GM18511 (cell line): ENCODE results near the gene USF2.

Source experiments
- ATAC-seq: cut with Tn5 transposase; IDR thresholded peaks from one replicate; pipeline ENCODE4 v1.9.1; 2021; ENCODE audit warnings: mild to moderate bottlenecking, moderate library complexity; ENCODE audit not compliant: unreplicated experiment

USF2 gene

GRCh38 chr19:35296644-35297514, 28.1 kb downstream of the USF2 start:
- no peak for ATAC-seq

- no peak for ATAC-seq
Measured at GRCh38 chr19:35297515-35297848, 28.7 kb downstream of the USF2 start.

DNA sequence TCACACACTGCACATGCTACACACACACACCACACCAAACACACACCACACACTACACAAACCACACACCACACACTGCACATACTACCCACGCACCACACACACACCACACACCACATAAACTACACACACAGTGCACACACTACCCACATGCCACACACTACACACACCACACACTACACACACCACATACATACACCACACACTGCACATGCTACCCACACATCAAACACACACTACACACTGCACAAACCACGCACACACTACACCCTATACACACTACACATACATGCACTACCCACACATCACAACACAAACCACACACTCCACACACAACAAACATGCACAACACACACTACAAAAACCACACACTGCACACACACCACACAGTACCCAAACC, 29.2 kb downstream of the USF2 start:
- no peak for ATAC-seq

DNA sequence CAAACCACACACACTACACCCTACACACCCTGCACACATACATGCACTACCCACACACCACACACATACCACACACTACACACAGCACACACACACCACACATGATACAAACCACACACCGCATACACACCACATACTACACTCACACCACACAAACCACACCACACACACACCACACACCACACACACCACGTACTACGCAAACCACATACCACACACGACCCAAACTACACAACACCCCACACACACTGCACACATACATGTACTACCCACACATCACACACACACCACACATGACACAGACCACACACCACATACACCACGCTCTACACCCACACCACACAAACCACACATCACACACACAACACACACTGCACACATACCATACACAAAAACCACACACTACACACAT, 29.8 kb downstream of the USF2 start:
- no peak for ATAC-seq

DNA sequence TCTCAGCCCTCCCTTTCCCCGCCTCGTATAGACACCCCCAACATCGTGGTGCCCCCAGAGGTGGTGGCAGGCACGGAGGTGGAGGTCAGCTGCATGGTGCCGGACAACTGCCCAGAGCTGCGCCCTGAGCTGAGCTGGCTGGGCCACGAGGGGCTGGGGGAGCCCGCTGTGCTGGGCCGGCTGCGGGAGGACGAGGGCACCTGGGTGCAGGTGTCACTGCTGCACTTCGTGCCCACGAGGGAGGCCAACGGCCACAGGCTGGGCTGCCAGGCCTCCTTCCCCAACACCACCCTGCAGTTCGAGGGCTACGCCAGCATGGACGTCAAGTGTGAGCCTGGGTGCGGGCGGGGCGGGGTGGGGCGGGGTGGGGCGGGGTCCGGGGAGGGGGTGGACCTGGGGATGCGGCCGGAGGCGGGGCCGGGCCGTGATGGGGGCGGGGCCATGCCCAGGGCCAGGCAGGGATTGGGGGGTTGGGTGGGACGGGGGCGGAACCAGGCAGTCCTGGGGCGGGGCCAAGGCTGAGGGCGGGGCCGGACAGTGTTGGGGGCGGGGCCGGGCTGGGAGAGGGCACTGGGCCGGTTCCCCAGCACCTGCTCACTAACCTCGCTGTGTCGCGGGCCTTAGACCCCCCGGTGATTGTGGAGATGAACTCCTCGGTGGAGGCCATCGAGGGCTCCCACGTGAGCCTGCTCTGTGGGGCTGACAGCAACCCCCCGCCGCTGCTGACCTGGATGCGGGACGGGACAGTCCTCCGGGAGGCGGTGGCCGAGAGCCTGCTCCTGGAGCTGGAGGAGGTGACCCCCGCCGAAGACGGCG, 31.0 kb downstream of the USF2 start:
- no peak for ATAC-seq

- ATAC-seq: no peak
Measured at GRCh38 chr19:35300339-35300649, 31.5 kb downstream of the USF2 start.

DNA sequence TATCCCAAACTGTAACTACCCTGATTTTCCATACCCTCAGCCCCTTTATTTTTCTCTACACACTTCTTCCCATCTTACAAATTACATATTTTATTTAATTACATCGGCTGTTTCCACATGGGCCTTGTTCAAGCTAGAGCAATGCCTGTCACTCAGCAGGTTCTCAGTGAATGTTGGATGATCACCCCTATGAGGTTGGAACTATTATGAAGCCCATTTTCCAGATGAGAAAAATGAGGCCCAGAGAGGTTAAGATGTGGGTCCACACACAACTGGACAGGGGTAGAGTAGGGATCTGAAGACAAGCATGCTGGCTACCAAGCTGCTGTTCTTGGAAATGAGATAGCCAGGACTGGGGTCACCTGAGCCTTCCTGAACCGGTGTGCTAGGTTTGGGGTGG, 33.2 kb downstream of the USF2 start:
- ATAC-seq: no peak

DNA sequence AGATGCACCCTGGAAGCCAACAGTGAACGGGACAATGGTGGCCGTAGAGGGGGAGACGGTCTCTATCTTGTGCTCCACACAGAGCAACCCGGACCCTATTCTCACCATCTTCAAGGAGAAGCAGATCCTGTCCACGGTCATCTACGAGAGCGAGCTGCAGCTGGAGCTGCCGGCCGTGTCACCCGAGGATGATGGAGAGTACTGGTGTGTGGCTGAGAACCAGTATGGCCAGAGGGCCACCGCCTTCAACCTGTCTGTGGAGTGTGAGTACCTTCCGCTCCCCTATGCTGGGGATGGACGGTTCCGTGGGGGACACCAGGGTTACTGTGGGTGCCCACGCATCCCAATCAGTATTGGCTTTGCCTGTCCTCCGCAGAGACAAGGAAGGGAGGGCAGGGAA, 33.7 kb downstream of the USF2 start:
- ATAC-seq: no peak

- no peak for ATAC-seq
Measured at GRCh38 chr19:35303357-35303915, 34.7 kb downstream of the USF2 start.

GRCh38 chr19:35304036-35304435, 35.3 kb downstream of the USF2 start:
- ATAC-seq: no peak

GRCh38 chr19:35305181-35305580, 36.4 kb downstream of the USF2 start:
- ATAC-seq: no peak

- no peak for ATAC-seq
Measured at GRCh38 chr19:35306473-35307246, 37.9 kb downstream of the USF2 start.

GRCh38 chr19:35307931-35308330, 39.2 kb downstream of the USF2 start:
- ATAC-seq: no peak

- no peak for ATAC-seq
Measured at GRCh38 chr19:35308910-35309309, 40.1 kb downstream of the USF2 start.

GRCh38 chr19:35309481-35310279, 40.9 kb downstream of the USF2 start:
- ATAC-seq: no peak

DNA sequence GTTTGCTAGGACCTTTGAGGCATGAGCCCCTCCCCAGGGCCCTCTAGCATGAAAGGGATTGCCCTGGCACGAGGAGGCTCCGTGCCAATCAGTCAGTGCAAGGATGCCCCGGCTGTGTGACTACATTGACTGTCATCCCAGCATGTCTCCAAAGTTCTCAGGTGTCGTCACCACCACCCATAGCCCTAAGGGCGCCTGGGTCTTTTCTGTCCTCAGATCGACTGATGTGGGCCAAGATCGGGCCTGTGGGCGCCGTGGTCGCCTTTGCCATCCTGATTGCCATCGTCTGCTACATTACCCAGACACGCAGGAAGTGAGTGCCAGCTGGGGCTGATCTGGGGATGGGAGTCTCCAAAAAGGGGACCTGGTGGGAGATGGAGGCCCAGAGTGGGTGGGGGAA, 41.6 kb downstream of the USF2 start:
- ATAC-seq: no peak

- no peak for ATAC-seq
Measured at GRCh38 chr19:35310811-35311465, 42.2 kb downstream of the USF2 start.

DNA sequence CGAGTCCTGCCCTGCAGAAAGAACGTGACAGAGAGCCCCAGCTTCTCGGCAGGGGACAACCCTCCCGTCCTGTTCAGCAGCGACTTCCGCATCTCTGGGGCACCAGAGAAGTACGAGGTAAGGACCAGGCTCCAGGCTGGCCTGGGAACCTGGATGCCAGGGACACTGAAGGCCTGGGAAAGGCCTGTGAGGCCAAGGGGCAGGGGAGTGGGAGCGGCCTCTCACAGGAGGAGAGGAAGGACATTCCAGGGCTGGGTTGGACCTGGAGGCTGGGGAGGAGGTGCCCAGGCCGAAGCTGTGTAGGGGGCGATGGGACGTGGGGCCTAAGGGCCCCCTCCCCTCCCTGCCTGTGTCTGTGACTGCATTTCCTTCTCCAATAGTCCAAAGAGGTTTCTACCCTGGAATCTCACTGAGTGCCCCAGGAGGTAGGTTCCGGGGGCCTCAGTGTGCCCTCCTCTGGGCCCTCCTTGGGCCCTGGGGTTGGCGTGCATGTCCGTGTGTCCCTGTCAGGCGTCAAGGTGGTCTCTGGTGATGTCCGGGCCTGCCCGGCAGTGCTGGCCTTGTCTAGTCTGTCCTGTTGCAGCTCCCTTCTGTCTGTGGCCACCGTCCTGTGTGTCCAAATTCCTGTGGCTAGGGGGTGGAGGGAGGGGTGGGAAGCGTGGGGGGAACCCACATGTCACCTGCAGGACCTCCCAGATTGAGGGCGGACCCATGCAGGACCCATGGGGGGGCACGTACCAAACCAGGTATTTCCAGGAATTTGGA, 43.3 kb downstream of the USF2 start:
- no peak for ATAC-seq

- ATAC-seq: no peak
Measured at GRCh38 chr19:35313587-35313986, 44.8 kb downstream of the USF2 start.
